GM12864 (cell line): ENCODE measurements around the gene MLKL.

Source experiments
- DNase-seq: peaks from one replicate; pipeline ENCODE4 v3.0.0-alpha.2; 2011; ENCODE audit warnings: low read depth
- H3K4me3 ChIP-seq: 2 replicates; pipeline ENCODE4 v1.5.1; 2011; ENCODE audit warnings: mild to moderate bottlenecking, low read depth, low read length, control low read depth
- TF ChIP-seq, protein P1 (sequence below): IDR thresholded peaks from 2 replicates; pipeline ENCODE4 v1.5.1; 2011; ENCODE audit warnings: low read depth, mild to moderate bottlenecking, moderate library complexity, low read length, control low read depth, inconsistent platforms; ENCODE audit errors: missing control alignments

MLKL gene

GRCh38 chr16:74627506-74628220 lies 73.0 kb downstream of the MLKL start:
- no peak overlapping the region for H3K4me3 ChIP-seq
- TF ChIP-seq, protein P1, sequence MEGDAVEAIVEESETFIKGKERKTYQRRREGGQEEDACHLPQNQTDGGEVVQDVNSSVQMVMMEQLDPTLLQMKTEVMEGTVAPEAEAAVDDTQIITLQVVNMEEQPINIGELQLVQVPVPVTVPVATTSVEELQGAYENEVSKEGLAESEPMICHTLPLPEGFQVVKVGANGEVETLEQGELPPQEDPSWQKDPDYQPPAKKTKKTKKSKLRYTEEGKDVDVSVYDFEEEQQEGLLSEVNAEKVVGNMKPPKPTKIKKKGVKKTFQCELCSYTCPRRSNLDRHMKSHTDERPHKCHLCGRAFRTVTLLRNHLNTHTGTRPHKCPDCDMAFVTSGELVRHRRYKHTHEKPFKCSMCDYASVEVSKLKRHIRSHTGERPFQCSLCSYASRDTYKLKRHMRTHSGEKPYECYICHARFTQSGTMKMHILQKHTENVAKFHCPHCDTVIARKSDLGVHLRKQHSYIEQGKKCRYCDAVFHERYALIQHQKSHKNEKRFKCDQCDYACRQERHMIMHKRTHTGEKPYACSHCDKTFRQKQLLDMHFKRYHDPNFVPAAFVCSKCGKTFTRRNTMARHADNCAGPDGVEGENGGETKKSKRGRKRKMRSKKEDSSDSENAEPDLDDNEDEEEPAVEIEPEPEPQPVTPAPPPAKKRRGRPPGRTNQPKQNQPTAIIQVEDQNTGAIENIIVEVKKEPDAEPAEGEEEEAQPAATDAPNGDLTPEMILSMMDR, result no peak
- DNase-seq, result no peak

- no peak overlapping the region for H3K4me3 ChIP-seq
- no peak for DNase-seq
- TF ChIP-seq, protein P1, result no peak
Observed at GRCh38 chr16:74626741-74627416, 73.8 kb downstream of the MLKL start.

DNA sequence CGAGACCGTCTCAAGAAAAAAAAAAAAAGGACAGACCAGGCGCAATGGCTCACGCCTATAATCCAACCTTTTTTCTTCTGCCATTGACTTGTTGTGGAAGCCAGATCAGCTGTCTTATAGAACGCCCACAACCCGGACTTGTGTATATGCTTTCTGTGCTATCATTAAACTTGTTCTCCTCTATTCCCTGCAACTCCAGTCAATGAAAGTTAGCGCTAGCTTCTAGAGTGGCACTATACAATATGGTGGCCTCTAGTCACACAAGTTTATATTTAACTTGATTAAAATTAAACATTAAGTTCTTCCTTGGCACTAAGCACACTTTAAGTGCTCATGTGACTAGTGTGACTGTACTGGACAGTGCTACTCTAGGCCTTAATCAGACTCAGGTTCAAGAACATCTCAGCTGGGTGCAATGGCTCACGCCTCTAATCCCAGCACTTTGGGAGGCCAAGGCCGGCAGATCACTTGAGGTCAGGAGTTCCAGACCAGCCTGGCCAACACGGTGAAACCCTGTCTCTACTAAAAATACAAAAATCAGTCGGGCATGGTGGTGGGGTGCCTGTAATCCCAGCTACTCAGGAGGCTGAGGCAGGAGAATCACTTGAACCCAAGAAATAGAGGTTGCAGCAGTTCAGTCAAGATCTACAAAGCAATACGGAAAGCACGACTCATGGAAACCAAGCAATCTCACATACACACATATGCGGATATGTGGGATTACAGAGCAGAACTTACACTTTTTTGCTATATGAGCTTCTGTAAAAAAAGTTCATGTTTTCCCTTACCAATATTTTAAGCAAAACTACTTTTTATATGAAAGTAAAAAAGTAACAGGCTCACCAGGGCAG lies 74.9 kb downstream of the MLKL start:
- TF ChIP-seq, protein P1, result no peak
- no peak overlapping the region for H3K4me3 ChIP-seq
- no peak for DNase-seq

GRCh38 chr16:74623839-74624235 lies 76.8 kb downstream of the MLKL start:
- no peak overlapping the region for H3K4me3 ChIP-seq
- no peak for DNase-seq
- TF ChIP-seq, protein P1, result no peak

- no peak for DNase-seq
- TF ChIP-seq, protein P1, result peak; percentile 49
- H3K4me3 ChIP-seq, result no peak overlapping the region
Observed at GRCh38 chr16:74623214-74623838, 77.3 kb downstream of the MLKL start.

- DNase-seq, result no peak
- no peak overlapping the region for H3K4me3 ChIP-seq
- TF ChIP-seq, protein P1, result no peak
Observed at GRCh38 chr16:74622005-74622404, 78.7 kb downstream of the MLKL start.
